Esophagus muscularis mucosa (tissue), 4 donors: ENCODE data around the gene UTP11. TPM values are rescaled to one million over a fixed set of nuclear protein-coding genes. Genes with fewer than 3 reads are reported as not detected.

Source experiments
- DNase-seq: peaks from one replicate; pipeline ENCODE4 v3.0.0-alpha.2; 2017; ENCODE audit errors: extremely low spot score
- H3K27ac ChIP-seq, 4 donors: fragments of 200-600 bp; sonication (generic); replicated peaks in 1 of 4; 1 replicate in 3 of 4; 2 replicates in 1 of 4; pipeline ENCODE4 v1.5.1; 2016 to 2019; ENCODE audit warnings: mild to moderate bottlenecking in 1 of 4
- H3K27me3 ChIP-seq, 4 donors: fragments of 200-600 bp; sonication (generic); one replicate each; pipeline versions ENCODE4 v1.5.1 to v1.6.0; 2016 to 2019
- H3K36me3 ChIP-seq, 4 donors: fragments of 200-600 bp; sonication (generic); one replicate each; pipeline ENCODE4 v1.5.1; 2016 to 2019
- H3K4me1 ChIP-seq, 4 donors: fragments of 200-600 bp; sonication (generic); one replicate each; pipeline ENCODE4 v1.5.1; 2016 to 2019
- H3K4me3 ChIP-seq, 4 donors: fragments of 200-600 bp; sonication (generic); 1 replicate in 2 of 4; 2 replicates in 2 of 4; pipeline ENCODE4 v1.5.1; 2016 to 2019; ENCODE audit warnings: mild to moderate bottlenecking in 4 of 4, moderate library complexity in 1 of 4
- H3K9me3 ChIP-seq, 4 donors: fragments of 200-600 bp; sonication (generic); 1 replicate in 3 of 4; 2 replicates in 1 of 4; pipeline ENCODE4 v1.5.1; 2016 to 2019
- EP300 ChIP-seq: sonication (generic); formaldehyde crosslinking; IDR thresholded peaks from one replicate; pipeline ENCODE4 v1.6.1; 2017; ENCODE audit warnings: antibody characterized with exemption
- POLR2A ChIP-seq: fragments of 450-650 bp; IDR thresholded peaks from one replicate; pipeline ENCODE4 v1.6.1; 2017; ENCODE audit warnings: antibody characterized with exemption, moderate library complexity, mild to moderate bottlenecking, low read depth
- POLR2AphosphoS5 ChIP-seq, 2 donors: sonication (generic); formaldehyde crosslinking; IDR thresholded peaks; one replicate each; pipeline ENCODE4 v1.6.1; 2017; ENCODE audit warnings: antibody characterized with exemption in 2 of 2
- WGBS: methylation state at CpG from one replicate; pipeline ENCODE4 v1.1.5; 2018; 5-methylcytosine and 5-hydroxymethylcytosine counted together
- intact Hi-C: fragments of 100-400 bp; cut with DNase I; formaldehyde crosslinking; loops from one replicate; pipeline ENCODE4 v1.15.1; 2023
- total RNA-seq, 4 donors: library from RNA; depleted of rRNA; stranded (reverse); fragments of >200 nt; gene quantifications; one replicate each; pipeline versions ENCODE4 v1.1.0 to v1.2.1, GENCODE V29; 2016
- TF ChIP-seq, protein P1 (sequence below), 3 experiments: fragments of 200-600 bp in 2 of 3; fragments of 450-650 bp in 1 of 3; sonication (generic) in 2 of 3; IDR thresholded peaks; one replicate each; pipeline ENCODE4 v1.5.1; 2017 to 2019; ENCODE audit warnings: antibody characterized with exemption in 3 of 3, mild to moderate bottlenecking in 2 of 3, moderate library complexity in 1 of 3

The UTP11 gene
- total RNA-seq, 4 donors from 2014 or later = 39.7 to 55.8 (median 42.4) TPM

DNA sequence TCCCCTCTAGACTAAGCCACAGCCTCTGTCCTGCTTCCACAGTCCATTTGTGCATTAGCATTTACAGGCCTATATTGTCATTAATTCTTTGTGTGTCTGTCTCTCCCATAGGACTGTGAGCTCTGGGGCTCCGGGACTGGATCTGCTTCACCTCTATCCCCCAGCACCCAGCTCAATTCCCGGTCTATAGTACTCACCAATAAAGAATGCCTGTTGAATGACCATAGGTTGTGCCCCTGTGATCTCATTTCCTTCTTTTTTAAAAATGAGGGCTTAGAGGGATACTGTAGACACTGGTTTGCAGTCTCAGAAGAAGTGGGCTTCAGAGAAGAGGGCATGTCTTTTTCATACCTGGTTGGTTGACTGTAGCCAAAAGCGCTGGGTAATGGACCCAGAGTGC, 42.9 kb downstream of the UTP11 start:
- intact Hi-C loops = no loop called here
- 96% methylated on average over 3 of the region's 3 CpGs for WGBS
- TF ChIP-seq POLR2AphosphoS5 (IDR thresholded peaks at IDR 0.05) = no peak
- TF ChIP-seq, protein P1, sequence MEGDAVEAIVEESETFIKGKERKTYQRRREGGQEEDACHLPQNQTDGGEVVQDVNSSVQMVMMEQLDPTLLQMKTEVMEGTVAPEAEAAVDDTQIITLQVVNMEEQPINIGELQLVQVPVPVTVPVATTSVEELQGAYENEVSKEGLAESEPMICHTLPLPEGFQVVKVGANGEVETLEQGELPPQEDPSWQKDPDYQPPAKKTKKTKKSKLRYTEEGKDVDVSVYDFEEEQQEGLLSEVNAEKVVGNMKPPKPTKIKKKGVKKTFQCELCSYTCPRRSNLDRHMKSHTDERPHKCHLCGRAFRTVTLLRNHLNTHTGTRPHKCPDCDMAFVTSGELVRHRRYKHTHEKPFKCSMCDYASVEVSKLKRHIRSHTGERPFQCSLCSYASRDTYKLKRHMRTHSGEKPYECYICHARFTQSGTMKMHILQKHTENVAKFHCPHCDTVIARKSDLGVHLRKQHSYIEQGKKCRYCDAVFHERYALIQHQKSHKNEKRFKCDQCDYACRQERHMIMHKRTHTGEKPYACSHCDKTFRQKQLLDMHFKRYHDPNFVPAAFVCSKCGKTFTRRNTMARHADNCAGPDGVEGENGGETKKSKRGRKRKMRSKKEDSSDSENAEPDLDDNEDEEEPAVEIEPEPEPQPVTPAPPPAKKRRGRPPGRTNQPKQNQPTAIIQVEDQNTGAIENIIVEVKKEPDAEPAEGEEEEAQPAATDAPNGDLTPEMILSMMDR (IDR thresholded peaks at IDR 0.05) = no peak
- no peak for TF ChIP-seq EP300
- TF ChIP-seq POLR2A = no peak

DNA sequence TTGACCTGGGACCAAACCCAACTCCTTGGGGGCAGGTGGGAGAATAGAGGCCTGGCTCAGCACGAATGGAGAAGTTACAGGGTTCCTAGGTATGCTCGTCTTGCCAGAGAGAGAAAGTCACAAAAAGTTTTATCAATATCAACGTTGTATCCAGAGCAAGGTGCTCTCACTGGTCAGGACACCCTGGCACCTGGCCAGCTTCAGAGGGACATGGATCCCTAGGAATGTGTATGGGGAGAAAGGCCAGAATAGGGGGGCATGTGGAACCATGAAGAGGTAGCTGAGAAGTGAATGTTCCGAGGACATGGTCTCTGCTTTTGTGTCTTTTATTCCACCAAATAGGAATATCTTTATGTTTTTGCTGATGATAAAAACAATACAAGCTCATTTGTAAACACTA, 43.4 kb downstream of the UTP11 start:
- H3K27me3 ChIP-seq = peaks cover 0 to 36% (median 2%) of the 10 kb centered on the region in 4 donors
- intact Hi-C loops = no loop called here
- no peak for DNase-seq
- H3K36me3 ChIP-seq = no peaks in the 10 kb centered on the region
- TF ChIP-seq, protein P1 (IDR thresholded peaks at IDR 0.05) = no peak
- TF ChIP-seq POLR2AphosphoS5 (IDR thresholded peaks at IDR 0.05) = no peak
- no peak for TF ChIP-seq EP300
- H3K9me3 ChIP-seq = no peaks in the 10 kb centered on the region
- no peak overlapping the region for H3K4me3 ChIP-seq
- no peaks in the 10 kb centered on the region for H3K4me1 ChIP-seq
- H3K27ac ChIP-seq = no peak overlapping the region
- WGBS = 67% methylated on average over 4 of the region's 4 CpGs

More for the DNA sequence above, 42.9 kb downstream of the UTP11 start:
- peaks cover 0 to 36% (median 2%) of the 10 kb centered on the region in 4 donors for H3K27me3 ChIP-seq
- no peaks in the 10 kb centered on the region for H3K9me3 ChIP-seq
- DNase-seq = no peak
- H3K36me3 ChIP-seq = no peaks in the 10 kb centered on the region
- H3K4me3 ChIP-seq = no peak overlapping the region
- no peak overlapping the region for H3K27ac ChIP-seq
- H3K4me1 ChIP-seq = no peaks in the 10 kb centered on the region

DNA sequence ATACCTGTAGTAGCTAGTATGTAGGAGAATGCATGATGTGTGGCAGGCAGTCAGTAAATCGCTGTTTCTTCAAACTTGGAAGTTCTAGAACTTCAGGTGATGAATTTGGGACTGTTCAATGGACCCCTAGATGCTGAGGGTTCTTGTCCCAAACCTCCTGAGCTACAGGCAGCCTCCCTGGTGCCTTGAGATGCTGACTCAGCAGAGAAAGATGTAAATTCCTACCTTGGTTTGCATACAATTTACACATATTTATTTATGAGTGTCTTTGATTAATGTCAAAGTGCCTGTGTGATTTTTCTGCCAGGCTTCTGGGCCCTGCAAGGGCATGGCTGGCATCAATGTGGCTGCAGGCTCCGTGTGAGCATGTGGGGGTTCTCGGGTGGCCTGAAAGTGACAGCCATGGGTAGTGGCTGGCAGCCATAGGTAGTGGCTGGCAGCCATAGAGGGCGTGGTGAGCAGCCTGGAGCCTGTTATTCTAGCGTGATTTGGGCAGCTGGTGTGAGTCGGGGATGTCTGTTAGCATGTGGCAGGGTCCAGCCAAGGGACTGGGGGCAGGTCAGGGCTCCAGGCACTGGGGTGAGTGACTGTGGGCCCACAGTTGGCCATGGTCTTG, 47.2 kb downstream of the UTP11 start:
- Histone ChIP-seq H3K27me3 (peaks cover 0 to 18% (median 0%) of the 10 kb centered on the region in 4 donors), H3K36me3 (no peaks in the 10 kb centered on the region), H3K9me3 (no peaks in the 10 kb centered on the region), H3K4me3 (no peak overlapping the region), H3K27ac (no peak overlapping the region), H3K4me1 (no peaks in the 10 kb centered on the region)
- no peak for DNase-seq
- TF ChIP-seq, protein P1 (IDR thresholded peaks at IDR 0.05) = no peak
- no peak for TF ChIP-seq POLR2AphosphoS5 (IDR thresholded peaks at IDR 0.05)
- TF ChIP-seq EP300 = no peak
- TF ChIP-seq POLR2A = no peak
- 69% methylated on average over 5 of the region's 6 CpGs for WGBS
- intact Hi-C loops = no loop called here

DNA sequence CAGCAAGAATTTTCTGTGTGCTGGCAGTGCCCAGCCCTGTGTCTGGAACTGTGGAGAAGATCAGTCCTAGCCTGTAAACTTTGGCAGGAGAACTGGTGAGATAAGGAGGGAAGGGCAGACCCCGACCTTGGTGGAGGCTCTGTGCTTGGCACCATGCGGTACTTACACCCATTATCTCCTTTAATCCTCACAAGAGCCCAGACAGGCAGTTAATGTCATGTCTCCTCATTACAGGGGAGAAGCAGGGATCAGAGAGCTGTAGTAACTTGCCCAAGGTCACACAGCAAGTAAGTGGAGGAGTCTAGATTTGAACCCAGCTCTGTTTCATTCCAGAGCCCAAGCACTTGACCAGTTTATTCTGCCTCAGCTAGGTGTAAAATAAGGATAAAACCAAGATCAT, 48.0 kb downstream of the UTP11 start:
- 100% methylated on average over 2 of the region's 2 CpGs for WGBS
- intact Hi-C loops = no loop called here
- H3K27ac ChIP-seq = no peak overlapping the region
- no peaks in the 10 kb centered on the region for H3K4me1 ChIP-seq
- H3K27me3 ChIP-seq = peaks cover 0 to 12% (median 0%) of the 10 kb centered on the region in 4 donors
- TF ChIP-seq, protein P1 (IDR thresholded peaks at IDR 0.05) = no peak
- TF ChIP-seq POLR2AphosphoS5 (IDR thresholded peaks at IDR 0.05) = no peak
- TF ChIP-seq POLR2A = no peak
- no peak for TF ChIP-seq EP300
- H3K9me3 ChIP-seq = no peaks in the 10 kb centered on the region
- no peak for DNase-seq
- no peak overlapping the region for H3K4me3 ChIP-seq
- H3K36me3 ChIP-seq = no peaks in the 10 kb centered on the region

DNA sequence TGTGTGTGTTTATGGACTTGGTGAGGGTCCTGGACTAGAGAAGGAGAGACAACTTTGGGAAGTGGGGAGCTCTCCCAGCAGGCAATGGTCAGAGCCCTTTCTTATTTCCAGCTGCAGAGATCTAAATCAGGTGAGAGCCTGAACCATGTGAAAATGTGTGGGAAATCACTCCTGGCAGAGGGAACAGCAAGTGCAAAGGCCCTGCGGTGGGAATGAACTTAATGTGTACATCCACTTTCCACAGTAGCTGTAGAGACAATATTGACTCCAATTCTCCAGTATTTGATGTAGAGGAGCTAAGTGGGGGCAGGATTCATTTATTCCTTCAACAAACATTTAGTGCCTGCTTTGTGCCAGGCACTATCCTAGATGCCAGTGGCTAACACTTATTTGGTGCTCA, 48.8 kb downstream of the UTP11 start:
- 92% methylated on average over 1 of the region's 1 CpG for WGBS
- Histone ChIP-seq H3K27me3 (peaks cover 0 to 12% (median 0%) of the 10 kb centered on the region in 4 donors), H3K4me1 (no peaks in the 10 kb centered on the region), H3K27ac (no peak overlapping the region), H3K36me3 (no peaks in the 10 kb centered on the region), H3K9me3 (no peaks in the 10 kb centered on the region), H3K4me3 (no peak overlapping the region)
- intact Hi-C loops = no loop called here
- DNase-seq = no peak
- no peak for TF ChIP-seq POLR2A
- TF ChIP-seq EP300 = no peak
- TF ChIP-seq, protein P1 (IDR thresholded peaks at IDR 0.05) = no peak
- TF ChIP-seq POLR2AphosphoS5 (IDR thresholded peaks at IDR 0.05) = no peak
